Measurements from ENCODE around the gene EPB41L4B. TPM values are rescaled to one million over a fixed set of nuclear protein-coding genes. Genes with fewer than 3 reads are reported as not detected.

EPB41L4B gene
- total RNA-seq, 1 donor from 2014 or later, result 4.7 TPM

DNA sequence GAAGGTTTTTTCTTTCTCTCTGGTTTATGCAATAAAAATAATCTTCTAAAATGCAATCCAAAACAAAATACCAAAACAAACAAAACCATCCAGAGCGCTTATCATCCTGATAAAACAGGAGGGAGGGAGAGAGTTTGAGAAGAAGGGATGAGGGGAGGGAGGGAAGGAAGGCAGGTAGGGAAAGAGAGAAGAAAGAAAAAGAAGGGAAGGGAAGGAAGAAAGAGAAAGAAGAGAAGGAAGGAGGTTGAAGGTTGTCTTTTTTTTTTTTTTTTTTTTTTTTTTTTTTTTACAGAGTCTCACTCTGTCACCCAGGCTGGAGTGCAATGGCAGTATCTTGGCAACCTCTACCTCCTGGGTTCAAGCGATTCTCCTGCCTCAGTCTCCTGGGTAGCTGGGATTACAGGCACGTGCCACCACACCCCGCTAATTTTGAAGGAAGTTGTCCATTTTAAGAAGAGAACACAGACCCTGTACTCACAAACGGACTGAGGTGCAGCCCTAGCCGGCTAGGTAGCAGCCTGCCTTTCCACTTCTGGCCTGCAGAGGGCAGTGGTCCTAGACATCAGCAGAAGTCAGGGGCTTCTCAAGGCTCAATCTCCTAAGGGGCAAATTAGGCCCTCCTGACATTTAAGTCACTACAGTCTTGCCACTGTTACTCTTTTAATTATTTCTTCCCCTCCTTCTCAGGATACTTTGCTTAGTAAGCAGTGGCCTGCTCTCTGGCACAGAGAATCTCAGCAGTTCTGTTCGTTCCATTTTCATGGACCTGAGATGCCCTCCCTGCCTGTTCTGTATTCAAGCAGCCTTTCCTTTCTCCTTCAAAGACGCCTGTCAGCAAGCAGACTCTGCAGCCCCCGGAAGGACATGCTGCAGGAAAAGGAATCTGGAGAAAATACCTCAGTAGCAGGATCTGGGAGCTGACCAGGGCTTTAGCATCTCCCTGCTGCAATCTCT, 76.4 kb downstream of the EPB41L4B start:
- no peaks in the 10 kb centered on the region for H3K4me1 ChIP-seq
- intact Hi-C loops (cut with DNase I), result no loop called here
- TF ChIP-seq POLR2A (IDR thresholded peaks at IDR 0.05), result no peak
- TF ChIP-seq POLR2AphosphoS5 (IDR thresholded peaks at IDR 0.05; ENCODE audit: insufficient read depth in 1 of 2, low read depth in 1 of 2), result no peak
- TF ChIP-seq, protein P1, sequence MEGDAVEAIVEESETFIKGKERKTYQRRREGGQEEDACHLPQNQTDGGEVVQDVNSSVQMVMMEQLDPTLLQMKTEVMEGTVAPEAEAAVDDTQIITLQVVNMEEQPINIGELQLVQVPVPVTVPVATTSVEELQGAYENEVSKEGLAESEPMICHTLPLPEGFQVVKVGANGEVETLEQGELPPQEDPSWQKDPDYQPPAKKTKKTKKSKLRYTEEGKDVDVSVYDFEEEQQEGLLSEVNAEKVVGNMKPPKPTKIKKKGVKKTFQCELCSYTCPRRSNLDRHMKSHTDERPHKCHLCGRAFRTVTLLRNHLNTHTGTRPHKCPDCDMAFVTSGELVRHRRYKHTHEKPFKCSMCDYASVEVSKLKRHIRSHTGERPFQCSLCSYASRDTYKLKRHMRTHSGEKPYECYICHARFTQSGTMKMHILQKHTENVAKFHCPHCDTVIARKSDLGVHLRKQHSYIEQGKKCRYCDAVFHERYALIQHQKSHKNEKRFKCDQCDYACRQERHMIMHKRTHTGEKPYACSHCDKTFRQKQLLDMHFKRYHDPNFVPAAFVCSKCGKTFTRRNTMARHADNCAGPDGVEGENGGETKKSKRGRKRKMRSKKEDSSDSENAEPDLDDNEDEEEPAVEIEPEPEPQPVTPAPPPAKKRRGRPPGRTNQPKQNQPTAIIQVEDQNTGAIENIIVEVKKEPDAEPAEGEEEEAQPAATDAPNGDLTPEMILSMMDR (IDR thresholded peaks at IDR 0.05), result peak; percentile 36 to 86 (median 63)
- no peaks in the 10 kb centered on the region for H3K36me3 ChIP-seq
- DNase-seq (ENCODE audit: extremely low spot score in 2 of 2), result peak in 1 of 2 donors; percentile 42
- no peak overlapping the region for H3K4me3 ChIP-seq
- H3K9me3 ChIP-seq, result no peaks in the 10 kb centered on the region
- H3K27ac ChIP-seq, result no peak overlapping the region
- H3K27me3 ChIP-seq, result no peaks in the 10 kb centered on the region

DNA sequence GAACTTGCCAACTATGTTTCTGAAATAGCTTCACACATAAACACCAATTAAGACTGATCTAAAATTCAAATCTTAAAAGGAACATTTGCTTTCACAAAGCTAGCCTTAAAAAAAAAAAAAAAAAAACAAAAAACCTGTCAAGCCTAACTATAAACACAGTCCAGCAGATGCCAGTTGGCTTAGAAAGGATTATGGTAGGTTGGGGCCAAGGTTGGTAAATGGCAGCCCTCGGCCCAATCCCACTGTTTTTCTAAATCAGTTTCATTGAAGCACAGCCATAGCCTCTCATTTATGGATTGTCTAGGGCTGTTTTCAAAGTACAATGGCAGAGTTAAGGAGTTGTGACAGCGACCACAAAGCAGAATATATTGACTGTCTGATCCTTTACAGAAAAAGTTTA, 78.1 kb downstream of the EPB41L4B start:
- Histone ChIP-seq H3K9me3 (no peaks in the 10 kb centered on the region), H3K27me3 (no peaks in the 10 kb centered on the region), H3K4me3 (no peak overlapping the region), H3K27ac (no peak overlapping the region), H3K4me1 (no peaks in the 10 kb centered on the region), H3K36me3 (no peaks in the 10 kb centered on the region)
- DNase-seq (ENCODE audit: extremely low spot score in 2 of 2), result peak in 1 of 2 donors; percentile 8
- intact Hi-C loops (cut with DNase I), result no loop called here
- TF ChIP-seq POLR2A (IDR thresholded peaks at IDR 0.05) (no peak), POLR2AphosphoS5 (IDR thresholded peaks at IDR 0.05; ENCODE audit: insufficient read depth in 1 of 2, low read depth in 1 of 2) (no peak)
- TF ChIP-seq, protein P1 (IDR thresholded peaks at IDR 0.05), result no peak

DNA sequence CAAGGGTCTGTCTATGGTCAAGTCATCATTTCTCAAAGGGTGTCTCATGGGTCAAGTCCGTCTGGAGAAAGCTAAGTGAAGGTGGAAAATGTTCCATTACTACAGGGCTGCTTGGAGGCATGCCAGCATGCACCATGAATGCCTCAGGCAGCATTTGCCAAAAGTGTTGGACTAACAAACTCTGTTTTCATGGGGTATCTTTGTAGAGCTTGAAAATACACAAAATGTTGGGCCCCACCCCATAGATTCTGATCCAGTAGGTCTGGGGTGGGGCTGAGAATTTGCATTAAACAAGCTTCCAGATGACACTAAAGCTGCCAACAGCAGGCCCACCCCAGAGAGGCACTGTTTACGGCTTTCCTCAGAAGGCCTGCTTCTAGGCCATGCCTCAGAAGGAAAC, 78.8 kb downstream of the EPB41L4B start:
- H3K27ac ChIP-seq, result no peak overlapping the region
- intact Hi-C loops (cut with DNase I), result no loop called here
- no peak for TF ChIP-seq POLR2A (IDR thresholded peaks at IDR 0.05)
- TF ChIP-seq, protein P1 (IDR thresholded peaks at IDR 0.05), result no peak
- TF ChIP-seq POLR2AphosphoS5 (IDR thresholded peaks at IDR 0.05; ENCODE audit: insufficient read depth in 1 of 2, low read depth in 1 of 2), result no peak
- no peaks in the 10 kb centered on the region for H3K36me3 ChIP-seq
- DNase-seq (ENCODE audit: extremely low spot score in 2 of 2), result peak in 1 of 2 donors; percentile 42
- H3K9me3 ChIP-seq, result no peaks in the 10 kb centered on the region
- H3K27me3 ChIP-seq, result no peaks in the 10 kb centered on the region
- H3K4me3 ChIP-seq, result no peak overlapping the region
- no peaks in the 10 kb centered on the region for H3K4me1 ChIP-seq

DNA sequence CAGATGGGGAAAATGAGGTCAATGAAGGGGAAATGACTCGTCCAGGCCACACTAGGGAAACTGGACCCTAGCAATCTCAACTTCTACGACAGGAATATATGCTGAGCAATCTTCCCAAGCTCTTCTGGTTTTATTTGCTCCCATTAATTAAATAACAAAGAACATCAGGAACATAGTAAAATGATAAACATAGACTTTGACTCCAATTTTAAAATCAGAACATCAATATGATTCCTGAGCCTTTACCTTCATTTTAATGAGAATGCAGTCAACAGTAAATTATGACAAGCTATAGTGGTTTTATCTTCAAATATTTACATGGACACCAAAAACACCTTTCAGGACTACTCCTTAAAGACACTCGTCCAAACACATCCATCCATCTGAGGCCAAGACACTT, 79.7 kb downstream of the EPB41L4B start:
- Histone ChIP-seq H3K4me3 (no peak overlapping the region), H3K27ac (no peak overlapping the region), H3K9me3 (no peaks in the 10 kb centered on the region), H3K27me3 (no peaks in the 10 kb centered on the region), H3K4me1 (no peaks in the 10 kb centered on the region), H3K36me3 (no peaks in the 10 kb centered on the region)
- intact Hi-C loops (cut with DNase I), result no loop called here
- TF ChIP-seq POLR2A (IDR thresholded peaks at IDR 0.05) (no peak), POLR2AphosphoS5 (IDR thresholded peaks at IDR 0.05; ENCODE audit: insufficient read depth in 1 of 2, low read depth in 1 of 2) (no peak)
- TF ChIP-seq, protein P1 (IDR thresholded peaks at IDR 0.05), result no peak
- DNase-seq (ENCODE audit: extremely low spot score in 2 of 2), result no peak

DNA sequence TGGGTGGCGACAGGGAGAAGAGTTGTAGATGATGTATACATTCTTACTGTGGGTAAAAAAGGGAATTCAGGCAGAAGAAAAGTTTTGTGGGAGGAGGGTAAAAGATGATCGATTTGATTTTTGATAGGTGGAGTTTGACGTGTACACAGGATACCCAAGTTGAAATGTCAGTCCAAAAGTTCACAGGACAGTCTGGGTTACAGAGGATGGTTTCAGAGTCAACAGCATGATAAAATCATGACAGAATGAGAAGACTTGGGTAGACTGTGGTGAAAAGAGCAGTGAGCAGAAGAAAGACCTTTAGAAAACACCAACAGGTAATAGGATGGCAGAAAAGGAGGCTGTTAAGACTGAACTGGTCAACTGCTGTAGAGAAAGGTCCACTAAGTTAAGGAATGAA, 81.6 kb downstream of the EPB41L4B start:
- intact Hi-C loops (cut with DNase I), result no loop called here

More for the DNA sequence above, 81.6 kb downstream of the EPB41L4B start:
- H3K36me3 ChIP-seq, result no peaks in the 10 kb centered on the region
- no peaks in the 10 kb centered on the region for H3K9me3 ChIP-seq
- no peak overlapping the region for H3K4me3 ChIP-seq
- TF ChIP-seq POLR2A (IDR thresholded peaks at IDR 0.05) (no peak), POLR2AphosphoS5 (IDR thresholded peaks at IDR 0.05; ENCODE audit: insufficient read depth in 1 of 2, low read depth in 1 of 2) (no peak)
- TF ChIP-seq, protein P1 (IDR thresholded peaks at IDR 0.05), result no peak
- H3K27me3 ChIP-seq, result no peaks in the 10 kb centered on the region
- no peak overlapping the region for H3K27ac ChIP-seq
- H3K4me1 ChIP-seq, result no peaks in the 10 kb centered on the region
- no peak for DNase-seq (ENCODE audit: extremely low spot score in 2 of 2)
